Testis (tissue), 2 donors: ENCODE data around the gene NCBP3.

ENCODE experiments used
- POLR2A ChIP-seq: fragments of 450-650 bp; IDR thresholded peaks from one replicate; pipeline ENCODE4 v1.6.1; 2017; ENCODE audit warnings: antibody characterized with exemption, mild to moderate bottlenecking, moderate library complexity
- TF ChIP-seq, protein P1 (sequence below), 3 experiments: fragments of 450-650 bp in 2 of 3; fragments of 200-600 bp in 1 of 3; sonication (generic) in 1 of 3; IDR thresholded peaks; one replicate each; pipeline ENCODE4 v1.5.1; 2016 to 2019; ENCODE audit warnings: antibody characterized with exemption in 3 of 3, mild to moderate bottlenecking in 2 of 3, moderate library complexity in 1 of 3

DNA sequence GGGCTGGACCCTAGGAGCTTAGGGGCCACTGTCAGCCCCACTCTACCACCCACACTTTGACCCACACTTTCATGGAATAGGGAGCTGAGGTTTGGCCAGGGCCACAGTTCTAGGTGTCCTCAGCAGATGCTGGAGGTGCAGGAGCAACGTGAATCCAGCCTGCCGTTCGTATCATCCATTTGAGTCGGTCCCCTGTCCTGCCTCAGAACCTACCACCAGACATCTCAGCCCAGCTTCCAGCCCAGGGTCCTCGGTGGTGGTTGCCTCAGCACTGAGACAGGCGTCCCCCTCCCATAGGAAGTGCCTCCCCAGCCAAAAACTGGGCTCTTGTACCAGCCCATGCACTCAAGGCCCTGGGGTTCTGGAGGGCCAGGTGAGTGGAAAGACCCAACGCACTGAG is 44.7 kb downstream of the NCBP3 start:
- TF ChIP-seq, protein P1, sequence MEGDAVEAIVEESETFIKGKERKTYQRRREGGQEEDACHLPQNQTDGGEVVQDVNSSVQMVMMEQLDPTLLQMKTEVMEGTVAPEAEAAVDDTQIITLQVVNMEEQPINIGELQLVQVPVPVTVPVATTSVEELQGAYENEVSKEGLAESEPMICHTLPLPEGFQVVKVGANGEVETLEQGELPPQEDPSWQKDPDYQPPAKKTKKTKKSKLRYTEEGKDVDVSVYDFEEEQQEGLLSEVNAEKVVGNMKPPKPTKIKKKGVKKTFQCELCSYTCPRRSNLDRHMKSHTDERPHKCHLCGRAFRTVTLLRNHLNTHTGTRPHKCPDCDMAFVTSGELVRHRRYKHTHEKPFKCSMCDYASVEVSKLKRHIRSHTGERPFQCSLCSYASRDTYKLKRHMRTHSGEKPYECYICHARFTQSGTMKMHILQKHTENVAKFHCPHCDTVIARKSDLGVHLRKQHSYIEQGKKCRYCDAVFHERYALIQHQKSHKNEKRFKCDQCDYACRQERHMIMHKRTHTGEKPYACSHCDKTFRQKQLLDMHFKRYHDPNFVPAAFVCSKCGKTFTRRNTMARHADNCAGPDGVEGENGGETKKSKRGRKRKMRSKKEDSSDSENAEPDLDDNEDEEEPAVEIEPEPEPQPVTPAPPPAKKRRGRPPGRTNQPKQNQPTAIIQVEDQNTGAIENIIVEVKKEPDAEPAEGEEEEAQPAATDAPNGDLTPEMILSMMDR (IDR thresholded peaks at IDR 0.05) = no peak
- TF ChIP-seq POLR2A = no peak
